UCSD-AML1 (cell line): ENCODE data around the gene RAG2.
"Not testable (repeated sequence)": the region's sequence is repeated elsewhere in the genome, so short reads cannot be mapped to it uniquely, and the experiment has no call there.

ENCODE experiments used
- DNase-seq: peaks from one replicate; lab custom pipeline; 2025; ENCODE audit not compliant: unreplicated experiment; lab: John Stamatoyannopoulos, UW

The RAG2 gene

DNA sequence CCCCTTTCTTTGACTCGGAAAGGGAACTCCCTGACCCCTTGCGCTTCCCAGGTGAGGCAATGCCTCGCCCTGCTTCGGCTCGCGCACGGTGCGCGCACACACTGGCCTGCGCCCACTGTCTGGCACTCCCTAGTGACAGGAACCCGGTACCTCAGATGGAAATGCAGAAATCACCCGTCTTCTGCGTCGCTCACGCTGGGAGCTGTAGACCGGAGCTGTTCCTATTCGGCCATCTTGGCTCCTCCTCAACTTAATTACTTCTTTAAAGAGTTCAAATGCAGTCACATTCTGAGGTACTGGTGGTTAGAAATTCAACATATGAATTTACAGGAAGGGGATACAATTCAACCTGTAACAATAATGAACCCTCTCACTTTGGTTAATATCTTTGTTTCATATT is 40.6 kb downstream of the RAG2 start:
- not testable (repeated sequence) for DNase-seq

DNA sequence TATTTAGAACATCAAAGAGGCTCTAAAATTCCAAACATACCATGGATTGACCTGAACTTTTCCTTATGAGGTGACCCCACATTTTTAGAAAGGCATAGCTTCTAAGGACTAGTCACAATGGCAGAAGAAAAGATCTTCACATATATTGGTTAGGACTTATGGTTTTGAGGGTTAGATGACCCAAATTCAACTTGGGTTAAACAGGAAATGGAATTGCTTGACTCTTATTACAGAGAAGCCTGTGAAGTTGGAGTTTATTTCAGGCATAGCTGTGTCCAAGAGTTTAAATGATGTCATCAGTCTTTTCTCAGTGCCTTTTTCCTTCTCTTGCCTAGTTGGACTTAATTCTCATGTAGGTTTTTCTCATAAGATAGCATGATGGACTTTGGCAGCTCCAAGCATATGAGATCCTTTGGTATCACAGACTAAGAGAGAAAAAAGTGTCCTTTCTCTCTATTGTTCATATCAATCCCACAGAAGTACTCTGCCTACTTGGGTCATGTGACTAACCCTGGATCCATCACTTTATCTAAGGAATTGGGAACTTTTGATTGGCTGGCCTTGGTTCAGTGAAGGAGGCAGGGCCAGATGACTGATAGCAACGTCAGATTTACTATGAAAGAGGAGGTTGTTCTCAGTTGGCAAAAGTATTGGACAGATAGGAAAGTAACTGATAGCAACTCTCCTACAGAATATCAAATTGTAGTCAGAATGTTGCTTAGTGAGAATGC is 47.5 kb downstream of the RAG2 start:
- no peak for DNase-seq
